GM12872 (cell line): ENCODE results near the gene RAD18.

Experiments used
- CTCF ChIP-seq: IDR thresholded peaks from 3 replicates; pipeline ENCODE4 v1.5.1; 2011; ENCODE audit warnings: low read depth, mild to moderate bottlenecking, low read length, moderate library complexity; ENCODE audit not compliant: insufficient read depth

Gene RAD18

GRCh38 chr3:8884630-8885290 is 78.5 kb downstream of the RAD18 start:
- TF ChIP-seq CTCF = no peak

DNA sequence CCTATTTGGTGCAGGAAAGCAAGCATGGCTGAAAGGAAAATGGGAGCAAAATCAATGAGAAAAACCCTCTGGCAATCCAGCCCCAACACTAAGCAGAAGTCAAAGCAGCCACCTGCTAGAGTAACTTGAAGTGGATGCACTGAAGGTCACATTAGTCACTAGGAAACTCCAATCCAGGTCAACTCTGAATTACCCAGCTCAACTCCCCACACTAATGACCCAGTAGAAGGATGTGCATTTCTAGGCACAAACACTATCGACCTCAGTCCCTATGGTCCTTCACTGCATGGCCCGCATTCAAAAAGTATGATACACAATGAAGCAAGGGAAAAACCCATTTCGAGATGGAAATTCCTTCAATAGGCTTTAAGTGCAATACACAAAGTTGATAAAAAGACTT is 80.6 kb downstream of the RAD18 start:
- no peak for TF ChIP-seq CTCF

DNA sequence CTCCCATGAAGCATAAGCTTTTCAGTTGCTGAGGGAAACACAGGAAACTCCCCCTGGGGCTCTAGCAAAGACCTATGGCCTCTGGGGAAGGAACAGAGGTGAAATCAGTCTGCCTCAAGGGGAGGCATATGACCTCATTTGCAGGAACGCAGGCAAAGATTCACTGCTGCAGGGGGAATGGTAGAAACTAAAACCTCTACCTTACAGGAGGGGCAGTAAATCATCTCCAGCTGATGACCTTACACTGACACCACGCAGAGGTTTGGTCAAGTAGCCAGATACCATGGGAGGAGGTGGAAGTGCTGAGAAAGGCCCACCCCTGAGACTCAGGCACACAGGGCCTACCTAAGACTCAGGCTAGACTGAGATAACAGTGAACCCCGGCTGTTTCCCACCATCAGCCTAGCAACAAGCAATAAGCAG is 81.1 kb downstream of the RAD18 start:
- no peak for TF ChIP-seq CTCF

- TF ChIP-seq CTCF = no peak
Measured at GRCh38 chr3:8879347-8879944, 83.8 kb downstream of the RAD18 start.

DNA sequence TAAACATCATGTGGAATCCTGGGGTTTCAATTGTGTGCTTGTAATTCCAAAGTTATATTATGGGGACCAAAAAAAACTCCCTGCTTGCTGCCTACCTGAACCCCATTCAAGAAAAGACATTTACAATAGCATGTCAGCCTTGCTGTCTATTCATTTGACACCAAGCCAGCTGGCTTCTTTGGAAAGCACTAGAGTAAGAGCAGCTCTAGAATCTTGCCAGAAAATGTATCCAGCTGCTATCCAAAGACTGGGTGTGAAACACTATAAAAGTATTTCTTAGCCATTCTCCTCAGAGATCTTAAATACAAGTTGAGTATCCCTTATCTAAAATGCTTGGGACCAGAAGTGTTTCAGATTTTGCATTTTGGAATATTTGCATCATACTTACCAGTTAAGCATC is 87.4 kb downstream of the RAD18 start:
- TF ChIP-seq CTCF = no peak

GRCh38 chr3:8873740-8874139 is 89.5 kb downstream of the RAD18 start:
- no peak for TF ChIP-seq CTCF

DNA sequence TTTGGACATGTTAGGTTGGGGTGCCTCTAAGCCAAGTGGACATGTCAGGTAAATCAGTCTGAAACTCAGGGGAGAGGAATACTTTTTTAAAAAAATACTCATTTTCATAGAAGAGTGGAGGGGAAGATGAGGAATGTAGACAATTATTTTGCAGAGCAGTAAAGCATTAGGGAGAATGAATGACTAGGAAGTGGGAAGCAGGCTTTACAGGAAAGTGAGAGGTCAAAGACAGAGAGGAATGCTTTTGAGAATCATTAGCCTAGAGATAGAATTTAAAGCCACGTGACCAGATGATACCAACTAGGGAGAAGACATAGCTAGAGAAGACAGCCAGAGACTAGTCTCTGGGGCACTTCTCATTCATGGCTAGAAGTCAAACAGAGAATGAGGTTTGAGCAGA is 91.0 kb downstream of the RAD18 start:
- TF ChIP-seq CTCF = no peak

- TF ChIP-seq CTCF = no peak
Measured at GRCh38 chr3:8871306-8871705, 92.0 kb downstream of the RAD18 start.
